Measurements from ENCODE around the gene RDH13.
"Not testable (repeated sequence)": the region's sequence is repeated elsewhere in the genome, so short reads cannot be mapped to it uniquely, and the experiment has no call there.

RDH13 gene

DNA sequence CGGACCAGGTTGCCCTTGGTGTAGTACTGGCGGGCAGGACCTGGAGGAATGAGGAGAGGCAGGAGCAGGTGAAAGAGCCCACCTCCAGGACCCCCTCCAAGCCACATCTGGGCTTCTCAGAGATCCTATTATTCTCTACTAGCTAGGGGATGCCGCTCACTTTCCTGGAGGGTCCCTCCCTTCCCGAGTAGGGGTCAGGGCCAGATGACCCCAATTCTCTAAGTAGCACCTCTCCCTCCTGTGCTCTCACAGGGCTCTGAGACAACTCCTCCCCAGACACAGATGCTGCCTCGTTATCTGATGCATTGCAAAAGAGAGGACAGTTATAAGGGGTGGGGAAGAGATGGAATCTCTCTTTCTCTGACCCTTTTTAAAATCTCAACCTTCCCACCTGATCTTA is 47.8 kb downstream of the RDH13 start:
- DNase-seq (ENCODE audit: low read depth in 2 of 2): no peak

DNA sequence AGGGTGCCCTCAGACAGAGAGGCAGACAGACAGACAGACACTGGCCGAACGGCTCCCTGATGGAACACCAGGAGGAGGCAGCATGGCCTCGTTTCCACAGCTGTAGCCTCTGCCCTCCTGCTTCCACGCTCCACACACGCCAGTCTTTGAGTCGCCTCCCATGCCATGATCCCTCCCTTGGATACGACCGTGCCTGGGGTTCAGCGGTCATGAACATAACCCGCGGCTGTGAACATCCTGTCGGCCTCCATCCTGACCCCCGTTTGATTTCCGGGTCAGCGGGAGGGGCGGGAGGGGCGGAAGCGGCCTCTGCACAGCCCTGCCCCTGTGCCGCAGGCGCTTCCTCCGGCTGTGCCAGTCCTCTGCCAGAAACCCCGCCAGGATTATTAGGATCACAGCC is 48.2 kb downstream of the RDH13 start:
- DNase-seq (ENCODE audit: low read depth in 2 of 2): no peak

DNA sequence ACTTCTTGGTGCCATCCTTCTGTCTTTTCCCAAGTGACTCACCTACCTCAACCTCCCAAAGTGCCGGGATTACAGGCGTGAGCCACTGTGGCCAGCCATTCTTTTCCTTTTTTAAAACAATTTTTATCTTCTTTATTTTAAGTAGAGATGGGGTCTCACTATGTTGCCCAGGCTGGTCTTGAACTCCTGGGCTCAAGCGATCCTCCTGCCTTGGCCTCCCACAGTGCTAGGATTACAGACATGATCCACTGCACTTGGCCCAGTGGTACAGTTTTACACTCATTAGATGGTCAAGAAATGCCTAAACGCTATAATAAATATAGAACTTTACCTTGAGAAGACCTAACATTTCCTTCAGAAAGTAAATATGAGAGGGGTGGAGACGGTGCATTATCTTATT is 49.4 kb downstream of the RDH13 start:
- no peak for DNase-seq (ENCODE audit: low read depth in 2 of 2)

DNA sequence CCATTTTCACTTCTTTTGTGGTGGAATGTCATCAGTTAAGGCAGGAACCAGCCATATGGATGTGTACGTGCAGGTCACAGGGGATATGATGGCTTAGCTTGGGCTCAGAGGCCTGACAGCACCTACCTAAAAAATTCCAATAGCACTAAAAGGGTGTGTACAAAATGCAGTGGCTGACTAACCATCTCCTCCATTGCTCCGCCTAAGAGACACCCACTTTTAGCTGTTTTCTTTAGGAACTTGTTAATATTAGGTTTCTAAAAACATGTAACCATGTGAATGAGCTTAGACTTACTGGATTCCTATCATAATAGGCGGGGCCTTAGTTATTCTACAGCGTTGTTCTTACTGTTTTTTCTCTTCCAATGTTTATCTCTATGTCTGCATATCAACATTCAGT is 50.6 kb downstream of the RDH13 start:
- no peak for DNase-seq (ENCODE audit: low read depth in 2 of 2)

DNA sequence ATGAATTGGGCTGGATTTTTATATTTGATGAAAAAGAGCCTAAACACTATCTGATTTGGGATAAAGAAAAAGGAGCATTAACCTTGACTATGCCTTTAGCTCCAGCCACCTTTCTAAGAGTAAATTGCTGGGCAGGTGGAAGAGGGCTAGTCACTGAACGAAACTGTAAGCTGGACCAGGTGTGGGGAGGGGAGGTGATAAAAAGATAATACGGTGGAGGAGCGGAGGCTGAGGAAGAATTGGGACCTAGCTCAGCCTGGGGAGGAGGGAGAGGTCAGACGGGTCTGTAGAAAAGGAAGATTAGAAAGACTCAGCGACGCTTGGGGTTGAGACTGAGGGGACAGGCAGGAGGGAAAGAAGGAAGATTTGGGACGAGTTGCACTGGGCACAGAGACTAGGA is 52.4 kb downstream of the RDH13 start:
- not testable (repeated sequence) for DNase-seq (ENCODE audit: low read depth in 2 of 2)

DNA sequence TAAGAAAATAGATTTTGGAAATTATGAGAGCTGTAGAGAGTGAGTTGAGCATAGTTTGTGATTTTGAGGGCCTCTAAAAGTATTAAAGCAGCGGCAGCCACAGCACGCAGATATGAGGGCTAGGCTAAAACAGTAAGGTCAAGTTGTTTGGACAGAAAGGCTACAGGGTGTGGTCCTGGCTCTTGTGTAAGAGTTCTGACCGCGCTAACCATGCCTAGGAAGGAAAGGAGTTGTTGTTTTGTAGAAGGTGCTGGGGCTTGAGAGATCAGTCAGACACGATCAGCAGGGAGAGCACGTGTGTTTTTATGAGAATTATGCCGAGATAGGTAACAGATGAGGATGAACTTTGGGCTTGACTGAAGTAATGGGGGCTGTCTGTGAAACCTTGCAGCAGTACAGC is 54.2 kb downstream of the RDH13 start:
- DNase-seq (ENCODE audit: low read depth in 2 of 2): not testable (repeated sequence)

DNA sequence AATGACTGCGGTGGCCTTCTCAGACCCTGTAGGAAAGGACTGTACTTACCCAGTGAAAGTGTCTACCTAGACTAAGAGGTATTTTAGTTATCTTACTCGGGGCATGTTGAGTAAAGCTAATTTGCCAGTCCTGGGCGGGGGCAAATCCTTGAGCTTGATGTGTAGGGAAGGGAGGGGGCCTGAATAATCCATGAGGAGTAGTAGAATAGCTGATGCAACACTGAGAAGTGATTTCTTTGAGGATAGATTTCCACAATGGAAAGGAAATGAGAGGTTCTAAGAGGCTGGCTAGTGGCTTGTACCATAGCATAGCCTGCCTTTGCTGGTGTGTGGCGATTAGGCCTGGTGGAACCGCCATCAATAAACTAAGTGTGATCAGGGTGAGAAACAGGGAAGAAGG is 54.8 kb downstream of the RDH13 start:
- not testable (repeated sequence) for DNase-seq (ENCODE audit: low read depth in 2 of 2)

DNA sequence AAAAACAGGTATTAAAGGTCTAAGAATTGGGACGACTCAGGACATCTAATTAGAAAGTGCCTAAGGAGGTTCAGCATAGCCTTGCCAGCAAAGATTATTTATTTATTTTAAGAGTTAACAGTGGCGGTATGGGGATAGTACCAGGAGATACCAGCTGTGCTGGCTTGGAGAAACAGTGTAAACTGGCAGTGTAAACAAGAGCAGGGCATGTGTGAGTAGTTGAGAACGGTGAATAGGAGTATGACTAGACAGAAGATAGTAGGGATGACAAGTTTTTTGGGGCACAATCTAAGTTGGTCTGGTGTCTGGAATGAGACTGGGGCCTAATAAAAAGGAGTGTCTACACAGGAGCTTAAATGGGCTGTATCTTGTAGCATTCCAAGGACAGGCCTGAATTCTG is 55.4 kb downstream of the RDH13 start:
- not testable (repeated sequence) for DNase-seq (ENCODE audit: low read depth in 2 of 2)

DNA sequence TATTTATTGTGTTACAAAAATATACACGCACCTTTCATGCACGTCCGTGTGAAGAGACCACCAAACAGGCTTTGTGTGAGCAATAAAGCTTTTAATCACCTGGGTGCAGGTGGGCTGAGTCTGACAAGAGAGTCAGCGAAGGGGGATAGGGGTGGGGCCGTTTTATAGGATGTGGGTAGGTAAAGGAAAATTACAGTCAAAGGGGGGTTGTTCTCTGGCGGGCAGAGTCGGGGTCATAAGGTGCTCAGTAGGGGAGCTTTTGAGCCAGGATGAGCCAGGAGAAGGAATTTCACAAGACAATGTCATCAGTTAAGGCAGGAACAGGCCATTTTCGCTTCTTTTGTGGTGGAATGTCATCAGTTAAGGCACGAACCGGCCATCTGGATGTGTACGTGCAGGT is 56.2 kb downstream of the RDH13 start:
- DNase-seq (ENCODE audit: low read depth in 2 of 2): not testable (repeated sequence)

DNA sequence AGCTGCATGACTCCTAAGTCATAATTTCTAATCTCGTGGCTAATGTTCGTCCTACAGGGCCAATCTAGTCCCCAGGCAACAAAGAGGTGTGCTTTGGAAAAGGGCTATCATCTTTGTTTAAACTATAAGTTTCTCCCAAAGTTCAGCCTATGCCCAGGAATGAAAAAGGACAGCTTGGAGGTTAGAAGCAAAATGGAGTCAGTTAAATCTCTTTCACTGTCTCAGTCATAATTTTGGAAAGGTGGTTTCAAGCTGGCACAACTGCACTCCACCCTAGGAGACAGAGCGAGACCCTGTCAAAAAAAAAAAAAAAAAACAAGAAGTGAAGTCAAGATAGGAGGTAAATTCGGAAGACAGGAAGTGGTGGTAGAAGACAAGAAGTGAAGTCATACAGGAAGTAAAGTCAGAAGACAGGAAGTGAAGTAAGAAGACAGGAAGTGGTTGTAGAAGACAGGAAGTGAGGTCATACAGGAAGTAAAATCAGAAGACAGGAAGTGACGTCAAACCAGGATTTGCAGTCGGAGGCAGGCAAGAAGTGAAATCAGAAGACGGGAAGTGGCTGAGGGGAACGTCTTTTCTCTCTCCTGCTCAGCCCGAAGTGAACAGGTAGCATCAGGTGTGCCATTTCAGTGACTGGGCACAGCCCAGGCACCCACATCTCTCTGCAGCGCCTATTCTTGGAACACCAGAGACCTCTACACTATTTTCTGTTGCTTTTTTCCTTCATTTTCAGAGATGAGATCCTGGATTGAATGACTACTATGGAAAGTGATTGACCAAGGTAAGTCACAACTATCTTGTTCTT is 57.1 kb downstream of the RDH13 start:
- peak; percentile 17 to 20 for DNase-seq (ENCODE audit: low read depth in 2 of 2)

DNA sequence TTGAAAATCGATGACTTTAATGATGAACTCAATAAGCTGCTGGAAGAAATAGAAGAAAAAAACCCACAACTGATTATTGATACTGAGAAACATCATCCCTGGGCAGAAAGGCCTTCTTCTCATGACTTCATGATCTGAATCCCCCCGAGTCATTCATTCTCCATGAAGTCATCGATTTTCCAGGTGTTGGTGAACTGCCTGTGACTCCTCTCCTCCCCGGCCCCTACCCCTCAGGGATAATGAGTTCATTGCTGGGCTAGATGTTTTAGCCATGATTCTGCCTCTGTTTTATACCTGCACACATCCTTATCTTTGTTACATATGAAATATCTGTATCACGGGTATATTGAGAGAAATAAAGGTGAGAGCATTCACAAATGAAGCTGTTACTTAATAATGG is 62.2 kb downstream of the RDH13 start:
- DNase-seq (ENCODE audit: low read depth in 2 of 2): no peak

DNA sequence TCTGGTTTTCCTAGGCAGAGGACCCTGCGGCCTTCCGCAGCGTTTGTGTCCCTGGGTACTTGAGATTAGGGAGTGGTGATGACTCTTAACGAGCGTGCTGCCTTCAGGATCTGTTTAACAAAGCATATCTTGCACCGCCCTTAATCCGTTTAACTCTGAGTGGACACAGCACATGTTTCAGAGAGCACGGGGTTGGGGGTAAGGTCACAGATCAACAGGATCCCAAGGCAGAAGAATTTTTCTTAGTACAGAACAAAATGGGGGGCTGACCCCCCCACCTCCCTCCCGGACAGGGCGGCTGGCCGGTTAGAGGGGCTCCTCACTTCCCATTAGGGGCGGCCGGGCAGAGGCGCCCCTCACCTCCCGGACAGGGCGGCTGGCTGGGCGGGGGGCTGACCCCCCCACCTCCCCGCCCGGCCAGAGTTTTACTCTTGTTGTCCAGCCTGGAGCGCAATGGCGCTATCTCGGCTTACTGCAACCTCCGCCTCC is 64.2 kb downstream of the RDH13 start:
- DNase-seq (ENCODE audit: low read depth in 2 of 2): not testable (repeated sequence)

DNA sequence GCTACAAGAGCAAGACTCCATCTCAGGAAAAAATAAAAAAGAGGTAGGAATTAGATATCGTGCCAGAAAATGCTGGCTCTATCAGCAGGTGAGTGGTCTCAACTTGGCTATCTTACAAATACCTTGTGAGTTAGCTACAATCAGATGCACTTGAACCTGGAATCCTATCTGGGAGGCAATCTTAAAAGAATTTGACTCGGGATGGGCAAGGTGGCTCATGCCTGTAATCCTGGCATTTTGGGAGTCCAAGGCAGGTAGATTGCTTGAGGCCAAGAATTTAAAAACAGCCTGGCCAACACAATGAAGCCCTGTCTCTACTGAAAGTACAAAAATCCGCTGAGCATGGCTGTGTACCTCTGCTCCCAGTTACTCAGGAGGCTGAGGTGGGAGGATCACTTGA is 67.4 kb downstream of the RDH13 start:
- DNase-seq (ENCODE audit: low read depth in 2 of 2): no peak

All from stimulated activated CD8-positive, alpha-beta memory T cell treated with anti-CD3 and anti-CD28 coated beads, Interleukin-15, amount 100 ng/mL, for 48 hours (primary cell).